ENCODE data around the gene SDF2L1. TPM values are rescaled to one million over a fixed set of nuclear protein-coding genes. Genes with fewer than 3 reads are reported as not detected.

SDF2L1 gene
- total RNA-seq, 1 donor from 2014 or later: 41.3 TPM

DNA sequence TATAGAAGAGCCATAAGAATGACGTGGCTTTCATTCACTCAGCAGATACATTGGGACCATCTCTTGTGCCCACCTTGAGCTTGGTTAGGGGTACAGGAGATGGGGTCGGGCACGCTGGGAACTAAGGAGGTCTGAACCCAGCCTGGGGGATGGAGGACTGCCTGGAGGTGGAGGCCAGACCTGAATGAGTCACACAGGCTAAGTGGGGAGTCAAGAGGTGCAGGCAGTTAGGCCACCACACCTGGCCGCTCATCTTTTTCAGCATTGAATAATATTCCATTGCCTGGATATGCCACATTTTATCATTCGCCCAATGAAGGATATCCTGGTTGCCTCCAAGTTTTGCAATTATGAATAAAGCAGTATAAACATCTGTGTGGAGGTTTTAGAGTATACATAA, 19.9 kb downstream of the SDF2L1 start:
- intact Hi-C loops (cut with DNase I): no loop called here
- DNase-seq (no peak), ATAC-seq (no peak)
- H3K36me3 ChIP-seq: no peaks in the 10 kb centered on the region
- no peak overlapping the region for H3K4me3 ChIP-seq
- H3K27me3 ChIP-seq: no peaks in the 10 kb centered on the region
- peaks cover 6% of the 10 kb centered on the region for H3K4me1 ChIP-seq
- no peaks in the 10 kb centered on the region for H3K9me3 ChIP-seq
- TF ChIP-seq, protein P1, sequence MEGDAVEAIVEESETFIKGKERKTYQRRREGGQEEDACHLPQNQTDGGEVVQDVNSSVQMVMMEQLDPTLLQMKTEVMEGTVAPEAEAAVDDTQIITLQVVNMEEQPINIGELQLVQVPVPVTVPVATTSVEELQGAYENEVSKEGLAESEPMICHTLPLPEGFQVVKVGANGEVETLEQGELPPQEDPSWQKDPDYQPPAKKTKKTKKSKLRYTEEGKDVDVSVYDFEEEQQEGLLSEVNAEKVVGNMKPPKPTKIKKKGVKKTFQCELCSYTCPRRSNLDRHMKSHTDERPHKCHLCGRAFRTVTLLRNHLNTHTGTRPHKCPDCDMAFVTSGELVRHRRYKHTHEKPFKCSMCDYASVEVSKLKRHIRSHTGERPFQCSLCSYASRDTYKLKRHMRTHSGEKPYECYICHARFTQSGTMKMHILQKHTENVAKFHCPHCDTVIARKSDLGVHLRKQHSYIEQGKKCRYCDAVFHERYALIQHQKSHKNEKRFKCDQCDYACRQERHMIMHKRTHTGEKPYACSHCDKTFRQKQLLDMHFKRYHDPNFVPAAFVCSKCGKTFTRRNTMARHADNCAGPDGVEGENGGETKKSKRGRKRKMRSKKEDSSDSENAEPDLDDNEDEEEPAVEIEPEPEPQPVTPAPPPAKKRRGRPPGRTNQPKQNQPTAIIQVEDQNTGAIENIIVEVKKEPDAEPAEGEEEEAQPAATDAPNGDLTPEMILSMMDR (IDR thresholded peaks at IDR 0.05): no peak
- no peak overlapping the region for H3K27ac ChIP-seq

DNA sequence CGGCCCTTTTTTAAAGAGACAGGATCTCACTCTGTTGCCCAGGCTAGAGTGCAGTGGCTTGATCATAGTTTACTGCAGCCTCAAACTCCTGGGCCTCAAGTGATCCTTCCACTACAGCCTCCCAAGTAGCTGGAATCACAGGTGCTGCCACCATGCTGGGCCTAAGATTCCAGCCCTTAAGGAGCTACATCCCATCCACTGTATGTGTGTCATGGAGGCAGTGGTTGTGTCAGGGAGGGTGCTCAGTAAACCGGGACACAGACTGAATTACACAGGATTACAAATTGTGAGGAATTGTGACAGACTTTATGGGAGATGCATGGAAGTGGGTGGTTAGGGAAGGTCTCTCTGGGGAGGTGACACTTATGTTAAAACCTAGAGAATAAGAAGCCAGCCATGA, 21.6 kb downstream of the SDF2L1 start:
- Histone ChIP-seq H3K9me3 (no peaks in the 10 kb centered on the region), H3K27ac (no peak overlapping the region), H3K36me3 (no peaks in the 10 kb centered on the region), H3K4me1 (peaks cover 2% of the 10 kb centered on the region), H3K27me3 (no peaks in the 10 kb centered on the region), H3K4me3 (no peak overlapping the region)
- DNase-seq: no peak
- TF ChIP-seq, protein P1 (IDR thresholded peaks at IDR 0.05): no peak
- intact Hi-C loops (cut with DNase I): no loop called here
- no peak for ATAC-seq

DNA sequence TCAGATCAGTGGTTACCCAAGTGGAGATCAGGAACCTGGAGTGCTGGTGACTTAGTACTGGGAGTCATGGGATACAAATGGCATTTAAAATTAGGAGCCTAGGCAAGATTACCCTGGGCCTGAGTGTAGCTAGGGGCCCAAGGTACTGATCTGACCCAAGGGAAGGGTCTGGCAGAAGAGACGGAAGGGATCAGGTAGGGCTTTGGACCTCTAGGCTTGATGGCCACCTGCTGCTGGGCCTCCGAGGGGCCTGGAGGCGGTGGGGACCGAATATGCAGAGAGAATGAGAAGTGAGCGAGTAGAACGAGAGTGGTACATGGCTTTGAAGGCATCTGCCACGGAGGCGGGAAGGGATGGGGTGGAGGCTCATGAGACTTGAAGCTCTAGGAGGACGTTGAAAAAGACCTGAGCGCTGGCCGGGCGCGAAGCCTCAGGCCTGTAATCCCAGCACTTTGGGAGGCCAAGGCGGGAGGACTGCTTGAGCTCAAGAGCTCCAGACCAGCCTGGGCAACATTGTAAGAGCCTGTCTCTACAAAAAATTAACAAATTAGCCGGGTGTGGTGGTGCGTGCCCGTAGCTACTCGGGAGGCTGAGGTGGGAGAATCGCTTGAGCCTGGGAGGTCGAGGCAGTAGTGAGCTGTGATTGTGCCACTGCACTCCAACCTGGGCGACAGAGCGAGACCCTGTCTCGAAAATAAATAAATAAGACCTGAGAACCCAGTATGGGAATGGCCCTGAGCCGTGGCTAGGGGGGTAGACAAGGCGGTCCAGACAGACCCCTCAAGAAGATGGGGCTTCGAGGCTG, 23.1 kb downstream of the SDF2L1 start:
- Histone ChIP-seq H3K9me3 (no peaks in the 10 kb centered on the region), H3K27ac (peak overlapping the region; percentile 94), H3K4me3 (peak overlapping the region; percentile 82), H3K4me1 (peaks cover 2% of the 10 kb centered on the region), H3K27me3 (no peaks in the 10 kb centered on the region), H3K36me3 (peaks cover under 1% of the 10 kb centered on the region)
- no peak for ATAC-seq
- intact Hi-C loops (cut with DNase I): no loop called here
- TF ChIP-seq, protein P1 (IDR thresholded peaks at IDR 0.05): no peak
- no peak for DNase-seq

DNA sequence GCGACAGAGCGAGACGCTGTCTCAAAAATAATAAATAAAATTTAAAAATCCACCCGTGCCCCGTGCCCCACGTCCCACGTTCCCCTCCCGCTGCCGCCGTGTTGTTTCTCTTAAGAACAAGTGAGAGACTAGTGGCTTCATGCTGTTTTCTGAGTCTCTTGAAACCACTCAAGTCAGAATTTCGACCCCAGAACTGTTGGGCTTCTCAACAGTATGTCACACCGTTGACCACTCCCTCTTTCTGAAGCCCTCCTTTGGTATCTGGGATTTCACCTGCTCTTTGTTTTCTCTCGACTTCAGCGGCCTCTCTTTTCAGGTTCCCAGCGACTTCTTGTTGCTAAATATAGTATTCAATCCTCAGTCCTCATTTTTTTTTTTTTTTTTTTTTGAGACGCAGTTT, 24.7 kb downstream of the SDF2L1 start:
- Histone ChIP-seq H3K4me1 (peaks cover 2% of the 10 kb centered on the region), H3K4me3 (peak overlapping the region; percentile 82), H3K27me3 (no peaks in the 10 kb centered on the region), H3K27ac (peak overlapping the region; percentile 94), H3K9me3 (no peaks in the 10 kb centered on the region), H3K36me3 (peaks cover 16% of the 10 kb centered on the region)
- TF ChIP-seq, protein P1 (IDR thresholded peaks at IDR 0.05): no peak
- intact Hi-C loops (cut with DNase I): no loop called here
- ATAC-seq (no peak), DNase-seq (no peak)

DNA sequence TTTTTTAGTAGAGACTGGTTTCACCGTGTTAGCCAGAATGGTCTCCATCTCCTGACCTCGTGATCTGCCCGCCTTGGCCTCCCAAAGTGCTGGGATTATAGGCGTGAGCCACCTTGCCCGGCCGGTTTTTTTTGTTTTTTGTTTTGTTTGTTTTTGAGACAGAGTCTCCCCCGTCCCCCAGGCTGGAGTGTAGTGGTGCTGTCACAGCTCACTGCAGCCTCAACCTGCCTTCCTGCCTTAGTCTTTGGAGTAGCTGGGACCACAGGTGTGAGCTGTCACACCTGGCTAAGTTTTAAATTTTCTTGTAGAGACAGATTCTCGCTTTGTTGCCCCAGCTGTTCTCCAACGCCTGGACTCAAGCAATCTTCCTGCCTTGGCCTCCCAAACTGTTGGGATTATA, 26.9 kb downstream of the SDF2L1 start:
- intact Hi-C loops (cut with DNase I): no loop called here
- ATAC-seq: no peak

More for the DNA sequence above, 26.9 kb downstream of the SDF2L1 start:
- DNase-seq: no peak
- Histone ChIP-seq H3K4me3 (no peak overlapping the region), H3K9me3 (no peaks in the 10 kb centered on the region), H3K27me3 (no peaks in the 10 kb centered on the region), H3K4me1 (peaks cover 2% of the 10 kb centered on the region), H3K36me3 (peaks cover 38% of the 10 kb centered on the region), H3K27ac (no peak overlapping the region)
- TF ChIP-seq, protein P1 (IDR thresholded peaks at IDR 0.05): no peak

Measured in upper lobe of right lung (tissue), 1 donor.